Measurements from ENCODE around the gene NFATC1.

The NFATC1 gene

GRCh38 chr18:79393181-79393634 lies 2.5 kb upstream of the NFATC1 start:
- no peak for DNase-seq

DNA sequence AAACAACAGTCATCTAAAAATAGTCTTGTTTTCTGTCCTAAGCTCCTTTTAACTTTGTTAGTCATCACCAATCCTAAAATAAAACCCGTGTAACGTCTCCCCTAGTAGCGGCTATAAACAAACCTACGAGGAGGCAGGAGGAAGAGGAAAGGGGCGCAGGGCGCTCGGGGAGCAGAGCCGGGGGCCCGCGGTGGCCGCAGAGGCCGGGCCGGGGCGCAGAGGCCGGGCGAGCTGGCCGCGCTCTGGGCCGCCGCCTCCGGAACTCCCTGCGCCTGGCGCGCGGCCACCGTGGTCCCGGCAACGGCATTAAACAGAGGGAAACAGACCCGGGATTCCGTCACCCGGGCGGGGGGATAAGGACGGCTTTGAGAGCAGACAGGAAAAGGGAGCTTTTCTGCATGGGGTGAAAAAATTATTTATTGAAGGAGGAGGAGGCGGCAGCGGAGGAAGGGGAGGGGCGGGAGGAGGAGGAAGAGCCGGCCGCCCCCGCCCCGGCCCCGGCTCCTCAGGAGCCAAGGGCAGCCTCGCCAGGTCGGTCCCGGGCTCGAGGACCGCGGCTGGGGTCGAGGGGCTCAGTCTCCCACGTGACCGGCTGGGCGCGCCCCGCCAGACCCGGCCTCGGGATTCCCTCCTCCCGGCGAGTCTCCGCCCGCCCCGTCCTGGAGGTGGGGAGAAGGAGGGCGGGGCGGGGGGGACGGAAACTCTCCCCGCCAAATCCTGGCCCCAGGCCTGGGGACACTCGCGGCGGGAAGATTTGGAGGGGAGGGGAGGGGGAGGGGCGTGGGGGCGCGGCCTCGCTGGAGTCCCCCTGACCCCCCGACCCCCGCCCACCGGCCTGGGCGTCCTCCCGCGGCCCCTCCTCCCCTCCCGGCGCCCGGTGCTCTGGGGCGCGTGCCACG lies 1.8 kb upstream of the NFATC1 start:
- DNase-seq: peak; percentile 59

DNA sequence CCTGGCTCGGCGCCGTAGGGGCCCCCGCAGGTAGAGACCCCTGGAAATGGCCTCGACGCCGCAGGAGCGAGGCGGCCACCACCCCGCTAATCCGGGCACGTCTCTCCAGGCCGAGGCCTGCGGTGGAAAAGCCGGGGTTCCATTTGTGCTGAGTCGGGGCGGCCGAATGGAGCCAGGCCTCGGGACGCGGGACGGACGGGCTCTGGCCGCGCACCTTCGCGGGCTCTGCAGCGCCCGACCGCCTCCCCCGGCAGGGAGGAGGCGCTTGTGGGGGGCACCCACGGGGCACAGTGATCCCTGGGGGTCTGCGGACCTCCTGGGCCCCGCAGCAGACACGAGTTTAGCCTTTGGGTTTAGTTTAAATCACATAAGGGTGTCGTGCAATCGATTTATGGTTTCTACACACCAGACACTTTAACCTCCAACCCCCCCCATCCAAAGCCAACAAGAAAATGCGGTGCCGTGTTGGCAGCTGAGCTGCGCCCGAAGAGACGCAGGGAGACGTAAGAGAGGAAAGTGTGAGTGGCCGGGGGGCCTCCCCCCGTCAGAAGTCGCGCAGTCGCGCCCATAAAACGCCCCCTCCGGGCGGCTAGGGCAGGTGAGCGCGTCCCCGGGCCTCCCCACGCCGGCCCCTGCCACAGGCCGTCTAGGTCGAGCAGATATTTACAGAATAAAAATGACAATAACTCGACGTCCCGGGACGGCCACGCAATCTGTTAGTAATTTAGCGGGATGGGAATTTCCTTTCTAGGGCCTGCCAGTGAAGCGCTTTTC lies 1.0 kb upstream of the NFATC1 start:
- DNase-seq: peak; percentile 31

- no peak for DNase-seq
Observed at GRCh38 chr18:79395308-79395640, 456 bp upstream of the NFATC1 start.

DNA sequence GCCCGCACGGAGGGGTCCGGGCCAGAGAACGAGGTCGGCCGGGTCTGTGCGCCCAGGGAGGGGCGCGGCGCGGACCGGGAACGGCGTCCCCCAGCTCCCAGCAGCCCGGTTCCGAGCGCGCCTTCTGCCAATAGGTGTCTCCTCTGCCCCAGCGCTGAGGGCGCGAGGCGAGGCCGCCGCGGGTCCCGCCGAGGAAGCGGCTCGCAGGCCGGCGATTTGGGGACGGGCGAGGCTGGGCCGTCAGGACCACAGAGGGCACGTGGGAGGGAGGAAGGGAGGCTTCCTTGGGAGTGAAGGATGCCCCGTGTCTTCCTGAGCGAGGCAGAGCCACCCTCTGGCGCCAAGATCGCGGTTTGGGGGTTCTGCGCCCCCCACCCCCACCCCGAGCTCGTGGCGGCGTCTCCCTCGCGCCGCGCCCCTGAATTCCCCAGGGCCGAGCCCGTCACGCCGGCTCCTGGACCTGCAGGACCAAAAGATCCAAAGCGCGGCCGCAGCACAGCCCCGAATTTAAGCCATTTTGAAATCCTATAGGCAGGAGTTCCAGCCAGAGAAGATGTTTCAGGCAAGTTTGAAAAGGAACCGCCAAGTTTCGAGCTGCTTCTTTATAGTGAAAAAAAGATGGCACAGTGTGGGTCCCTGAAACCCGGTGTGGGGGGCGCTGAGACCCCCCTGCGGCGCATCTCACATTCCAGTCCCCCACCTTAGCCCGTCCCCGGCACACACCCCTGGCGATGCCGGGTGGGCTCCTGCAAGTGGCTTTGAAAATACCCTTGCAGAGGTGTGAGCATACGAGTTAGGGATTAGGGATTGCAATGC lies 909 bp downstream of the NFATC1 start:
- DNase-seq: peak; percentile 9

GRCh38 chr18:79397247-79397829 lies 1.6 kb downstream of the NFATC1 start:
- DNase-seq: no peak

GRCh38 chr18:79397830-79398761 lies 2.4 kb downstream of the NFATC1 start:
- DNase-seq: no peak

GRCh38 chr18:79399275-79400081 lies 3.7 kb downstream of the NFATC1 start:
- DNase-seq: no peak

GRCh38 chr18:79400091-79400590 lies 4.4 kb downstream of the NFATC1 start:
- DNase-seq: peak; percentile 14

DNA sequence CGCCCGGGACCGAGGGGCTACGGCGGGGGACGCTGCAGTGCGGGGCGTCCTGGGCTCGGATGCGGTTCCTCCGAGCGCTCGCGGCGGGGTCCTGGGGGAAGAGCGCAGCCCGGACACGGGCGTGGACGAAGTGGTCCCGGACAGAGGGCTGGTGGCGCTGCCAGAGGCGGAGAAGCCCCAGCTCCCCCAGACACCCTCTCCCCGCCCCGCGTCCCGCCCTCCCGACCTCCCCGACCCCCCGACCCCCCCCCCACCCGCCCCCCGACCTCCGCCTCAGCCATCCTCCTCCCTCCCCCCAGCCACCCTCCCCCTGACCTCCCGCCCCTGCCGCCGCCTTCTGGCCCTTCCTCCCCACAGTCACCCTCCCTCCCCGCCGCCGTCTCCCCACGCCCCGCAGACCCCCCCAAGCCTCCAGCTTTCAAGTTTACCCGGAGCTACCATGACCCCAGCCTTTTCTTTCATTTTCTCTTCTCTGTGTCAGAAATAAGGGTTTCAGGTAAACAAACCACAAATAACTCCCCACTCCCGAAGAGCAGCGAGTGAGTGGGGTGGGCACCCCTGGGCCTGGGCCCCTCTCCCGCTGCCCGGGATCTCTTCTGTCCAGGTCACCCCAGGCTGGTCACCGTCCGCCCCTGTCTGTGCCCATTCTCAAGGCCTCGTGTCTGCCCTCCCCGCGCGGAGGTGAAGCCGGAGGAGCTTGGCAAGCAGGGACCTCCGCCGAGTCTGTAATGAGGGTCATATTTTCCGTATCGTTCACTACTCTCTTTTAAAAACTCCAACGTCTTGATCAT lies 5.1 kb downstream of the NFATC1 start:
- no peak for DNase-seq

GRCh38 chr18:79401494-79402208 lies 5.9 kb downstream of the NFATC1 start:
- DNase-seq: no peak

GRCh38 chr18:79402209-79402576 lies 6.5 kb downstream of the NFATC1 start:
- no peak for DNase-seq

- no peak for DNase-seq
Observed at GRCh38 chr18:79402977-79403722, 7.4 kb downstream of the NFATC1 start.

GRCh38 chr18:79403723-79404566 lies 8.2 kb downstream of the NFATC1 start:
- DNase-seq: no peak

GRCh38 chr18:79404567-79404910 lies 8.8 kb downstream of the NFATC1 start:
- DNase-seq: no peak

- DNase-seq: no peak
Observed at GRCh38 chr18:79405019-79405780, 9.5 kb downstream of the NFATC1 start.
